GM12874 (cell line): Measurements from ENCODE around the gene TMEM125.

Source experiments
- TF ChIP-seq, protein P1 (sequence below): IDR thresholded peaks from 2 replicates; pipeline ENCODE4 v1.5.1; 2011; ENCODE audit warnings: low read depth, mild to moderate bottlenecking, control low read depth, low read length, moderate library complexity; ENCODE audit not compliant: insufficient read depth

Gene TMEM125

GRCh38 chr1:43269627-43270375 is at the start of gene TMEM125:
Gene TMEM125, plus strand, starts transcription at chr1:43269983. Its CDS starts 2,740 bp downstream, at chr1:43272723.
- TF ChIP-seq, protein P1, sequence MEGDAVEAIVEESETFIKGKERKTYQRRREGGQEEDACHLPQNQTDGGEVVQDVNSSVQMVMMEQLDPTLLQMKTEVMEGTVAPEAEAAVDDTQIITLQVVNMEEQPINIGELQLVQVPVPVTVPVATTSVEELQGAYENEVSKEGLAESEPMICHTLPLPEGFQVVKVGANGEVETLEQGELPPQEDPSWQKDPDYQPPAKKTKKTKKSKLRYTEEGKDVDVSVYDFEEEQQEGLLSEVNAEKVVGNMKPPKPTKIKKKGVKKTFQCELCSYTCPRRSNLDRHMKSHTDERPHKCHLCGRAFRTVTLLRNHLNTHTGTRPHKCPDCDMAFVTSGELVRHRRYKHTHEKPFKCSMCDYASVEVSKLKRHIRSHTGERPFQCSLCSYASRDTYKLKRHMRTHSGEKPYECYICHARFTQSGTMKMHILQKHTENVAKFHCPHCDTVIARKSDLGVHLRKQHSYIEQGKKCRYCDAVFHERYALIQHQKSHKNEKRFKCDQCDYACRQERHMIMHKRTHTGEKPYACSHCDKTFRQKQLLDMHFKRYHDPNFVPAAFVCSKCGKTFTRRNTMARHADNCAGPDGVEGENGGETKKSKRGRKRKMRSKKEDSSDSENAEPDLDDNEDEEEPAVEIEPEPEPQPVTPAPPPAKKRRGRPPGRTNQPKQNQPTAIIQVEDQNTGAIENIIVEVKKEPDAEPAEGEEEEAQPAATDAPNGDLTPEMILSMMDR, result no peak

- TF ChIP-seq, protein P1, result no peak
Measured at GRCh38 chr1:43220905-43221778, 48.6 kb upstream of the TMEM125 start.

- TF ChIP-seq, protein P1, result no peak
Measured at GRCh38 chr1:43221797-43222196, 48.0 kb upstream of the TMEM125 start.

DNA sequence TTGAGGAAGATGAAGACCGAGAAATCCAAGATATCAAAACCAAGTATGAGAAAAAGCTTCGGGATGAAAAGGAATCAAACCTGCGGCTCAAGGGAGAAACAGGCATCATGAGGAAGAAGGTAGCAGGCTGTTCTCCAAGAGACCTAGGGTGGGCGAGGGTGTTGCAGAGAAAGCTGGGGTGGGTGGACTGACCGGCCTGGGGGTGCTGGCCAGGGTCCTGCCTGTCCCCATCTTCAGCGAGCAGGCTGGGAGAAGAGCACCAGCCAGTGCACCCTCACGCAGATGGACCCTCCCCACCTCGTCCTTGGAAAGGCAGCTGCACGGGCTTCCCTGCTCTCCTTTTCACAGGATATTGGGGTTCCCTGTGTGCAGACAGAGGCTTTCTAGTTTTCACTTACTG is 46.9 kb upstream of the TMEM125 start:
- TF ChIP-seq, protein P1, result no peak

DNA sequence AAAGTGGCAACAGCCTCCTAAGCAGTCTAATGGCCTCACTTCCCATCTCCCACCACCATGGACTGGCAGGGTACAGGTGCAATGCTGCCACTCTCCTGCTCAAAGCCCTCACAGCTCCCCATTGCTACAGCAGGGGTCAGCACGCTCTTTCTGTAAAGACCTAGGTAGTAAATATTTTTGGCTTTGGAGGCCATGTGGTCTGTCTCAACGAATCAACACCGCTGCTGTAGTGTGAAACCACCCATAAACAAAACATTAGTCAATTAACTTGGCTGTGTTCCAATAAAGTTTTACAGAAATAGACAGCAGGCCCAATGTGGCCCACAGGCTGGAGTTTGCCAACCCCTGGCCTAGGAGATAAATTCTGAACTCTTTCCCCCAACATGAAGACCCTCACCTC is 44.6 kb upstream of the TMEM125 start:
- TF ChIP-seq, protein P1, result no peak

GRCh38 chr1:43227143-43227764 is 42.5 kb upstream of the TMEM125 start:
- TF ChIP-seq, protein P1, result peak; percentile 90
